GM19043 (cell line): ENCODE results near the gene KIRREL3.

ENCODE experiments used
- ATAC-seq: cut with Tn5 transposase; IDR thresholded peaks from one replicate; pipeline ENCODE4 v1.9.1; 2021; ENCODE audit warnings: low read depth; ENCODE audit not compliant: unreplicated experiment

KIRREL3 gene

GRCh38 chr11:126748793-126749192, 251.8 kb downstream of the KIRREL3 start:
- ATAC-seq = no peak

- ATAC-seq = no peak
Measured at GRCh38 chr11:126748100-126748791, 252.3 kb downstream of the KIRREL3 start.

- no peak for ATAC-seq
Measured at GRCh38 chr11:126747315-126747714, 253.3 kb downstream of the KIRREL3 start.

- no peak for ATAC-seq
Measured at GRCh38 chr11:126746443-126746842, 254.1 kb downstream of the KIRREL3 start.

- no peak for ATAC-seq
Measured at GRCh38 chr11:126744699-126745098, 255.9 kb downstream of the KIRREL3 start.

GRCh38 chr11:126743628-126744027, 256.9 kb downstream of the KIRREL3 start:
- ATAC-seq = no peak

- no peak for ATAC-seq
Measured at GRCh38 chr11:126742582-126742981, 258.0 kb downstream of the KIRREL3 start.

GRCh38 chr11:126740846-126741245, 259.7 kb downstream of the KIRREL3 start:
- no peak for ATAC-seq

- ATAC-seq = no peak
Measured at GRCh38 chr11:126739499-126740145, 260.9 kb downstream of the KIRREL3 start.

GRCh38 chr11:126738295-126739031, 262.1 kb downstream of the KIRREL3 start:
- no peak for ATAC-seq

- no peak for ATAC-seq
Measured at GRCh38 chr11:126736682-126737572, 263.6 kb downstream of the KIRREL3 start.

- ATAC-seq = no peak
Measured at GRCh38 chr11:126734752-126735151, 265.8 kb downstream of the KIRREL3 start.

GRCh38 chr11:126733685-126734084, 266.9 kb downstream of the KIRREL3 start:
- no peak for ATAC-seq

- ATAC-seq = no peak
Measured at GRCh38 chr11:126732981-126733380, 267.6 kb downstream of the KIRREL3 start.

- no peak for ATAC-seq
Measured at GRCh38 chr11:126731576-126732142, 268.9 kb downstream of the KIRREL3 start.

GRCh38 chr11:126727381-126727780, 273.2 kb downstream of the KIRREL3 start:
- ATAC-seq = no peak

GRCh38 chr11:126725521-126725920, 275.0 kb downstream of the KIRREL3 start:
- no peak for ATAC-seq

GRCh38 chr11:126725043-126725442, 275.5 kb downstream of the KIRREL3 start:
- ATAC-seq = no peak

- no peak for ATAC-seq
Measured at GRCh38 chr11:126723665-126724045, 276.9 kb downstream of the KIRREL3 start.

- no peak for ATAC-seq
Measured at GRCh38 chr11:126722956-126723664, 277.5 kb downstream of the KIRREL3 start.
